ENCODE data around the gene RNF157.

DNA sequence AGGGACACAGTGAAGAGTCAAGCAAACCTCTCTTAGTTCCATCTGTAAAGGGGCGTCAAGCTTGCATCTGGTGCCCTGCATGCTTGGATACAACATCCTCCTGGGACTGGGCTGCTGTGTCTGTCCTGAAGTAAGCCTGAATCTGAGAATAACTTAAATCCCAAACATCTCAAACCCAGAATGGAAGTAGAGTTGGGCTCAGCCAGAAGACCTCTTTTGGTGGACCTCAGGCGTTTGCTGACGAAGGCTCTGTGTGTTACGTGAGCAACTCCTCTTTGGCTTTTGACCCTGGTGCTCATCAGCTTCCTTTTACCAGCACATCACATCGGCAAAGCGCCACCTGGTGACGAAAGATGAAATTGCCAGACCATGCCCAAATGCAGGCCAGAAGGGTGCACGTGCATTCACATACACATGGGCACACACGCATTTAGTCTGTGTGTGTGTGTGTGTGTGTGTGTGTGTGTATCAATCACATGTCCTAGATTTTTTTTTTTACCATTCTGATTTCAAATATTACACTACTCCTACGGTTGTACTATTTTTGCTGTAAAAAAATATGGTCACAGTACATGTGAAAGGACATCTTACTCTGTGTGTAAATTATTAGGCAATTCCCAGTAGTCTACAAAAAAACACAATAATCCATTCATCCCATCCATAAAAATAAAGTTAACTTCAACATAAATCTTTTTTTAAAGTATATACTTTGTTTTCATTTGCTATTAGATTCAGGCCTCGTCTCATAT lies 58.1 kb downstream of the RNF157 start:
- no peak for TF ChIP-seq POLR2A (IDR thresholded peaks at IDR 0.05)
- TF ChIP-seq, protein P1, sequence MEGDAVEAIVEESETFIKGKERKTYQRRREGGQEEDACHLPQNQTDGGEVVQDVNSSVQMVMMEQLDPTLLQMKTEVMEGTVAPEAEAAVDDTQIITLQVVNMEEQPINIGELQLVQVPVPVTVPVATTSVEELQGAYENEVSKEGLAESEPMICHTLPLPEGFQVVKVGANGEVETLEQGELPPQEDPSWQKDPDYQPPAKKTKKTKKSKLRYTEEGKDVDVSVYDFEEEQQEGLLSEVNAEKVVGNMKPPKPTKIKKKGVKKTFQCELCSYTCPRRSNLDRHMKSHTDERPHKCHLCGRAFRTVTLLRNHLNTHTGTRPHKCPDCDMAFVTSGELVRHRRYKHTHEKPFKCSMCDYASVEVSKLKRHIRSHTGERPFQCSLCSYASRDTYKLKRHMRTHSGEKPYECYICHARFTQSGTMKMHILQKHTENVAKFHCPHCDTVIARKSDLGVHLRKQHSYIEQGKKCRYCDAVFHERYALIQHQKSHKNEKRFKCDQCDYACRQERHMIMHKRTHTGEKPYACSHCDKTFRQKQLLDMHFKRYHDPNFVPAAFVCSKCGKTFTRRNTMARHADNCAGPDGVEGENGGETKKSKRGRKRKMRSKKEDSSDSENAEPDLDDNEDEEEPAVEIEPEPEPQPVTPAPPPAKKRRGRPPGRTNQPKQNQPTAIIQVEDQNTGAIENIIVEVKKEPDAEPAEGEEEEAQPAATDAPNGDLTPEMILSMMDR (IDR thresholded peaks at IDR 0.05) = peak; percentile 58 to 82
- TF ChIP-seq POLR2AphosphoS5 (IDR thresholded peaks at IDR 0.05) = peak in 2 of 3 donors; percentile 19 to 60
- TF ChIP-seq EP300 (IDR thresholded peaks at IDR 0.05) = no peak
